Effector CD8-positive, alpha-beta T cell (primary cell): ENCODE measurements around the gene FKBP1A.

Source experiments
- DNase-seq: peaks from one replicate; lab custom pipeline; 2025; lab: John Stamatoyannopoulos, UW

The FKBP1A gene

GRCh38 chr20:1331801-1332453 is 60.9 kb downstream of the FKBP1A start:
- DNase-seq: no peak

GRCh38 chr20:1331101-1331500 is 61.8 kb downstream of the FKBP1A start:
- no peak for DNase-seq

GRCh38 chr20:1330075-1330830 is 62.6 kb downstream of the FKBP1A start:
- DNase-seq: peak; percentile 18

- DNase-seq: no peak
Observed at GRCh38 chr20:1328680-1329330, 64.0 kb downstream of the FKBP1A start, which contains the start of gene SDCBP2. Gene SDCBP2 (minus strand): TSS chr20:1329139. CDS start chr20:1320416, 8,723 bp downstream.

- no peak for DNase-seq
Observed at GRCh38 chr20:1327827-1328679, 64.8 kb downstream of the FKBP1A start.

GRCh38 chr20:1327241-1327653 is 65.6 kb downstream of the FKBP1A start:
- no peak for DNase-seq

GRCh38 chr20:1326031-1326930 is 66.6 kb downstream of the FKBP1A start:
- no peak for DNase-seq

- DNase-seq: peak; percentile 99
Observed at GRCh38 chr20:1325173-1326030, 67.5 kb downstream of the FKBP1A start.

- DNase-seq: peak; percentile 14
Observed at GRCh38 chr20:1324598-1325172, 68.2 kb downstream of the FKBP1A start.

GRCh38 chr20:1323830-1324597 is 68.8 kb downstream of the FKBP1A start:
- DNase-seq: no peak

GRCh38 chr20:1323256-1323655 is 69.6 kb downstream of the FKBP1A start:
- no peak for DNase-seq

- DNase-seq: no peak
Observed at GRCh38 chr20:1322511-1323245, 70.2 kb downstream of the FKBP1A start.

GRCh38 chr20:1321654-1321939 is 71.3 kb downstream of the FKBP1A start:
- DNase-seq: no peak

- no peak for DNase-seq
Observed at GRCh38 chr20:1320902-1321653, 71.8 kb downstream of the FKBP1A start.

- DNase-seq: no peak
Observed at GRCh38 chr20:1320016-1320415, 72.8 kb downstream of the FKBP1A start.

- no peak for DNase-seq
Observed at GRCh38 chr20:1319462-1319861, 73.4 kb downstream of the FKBP1A start.

GRCh38 chr20:1319051-1319450 is 73.8 kb downstream of the FKBP1A start:
- no peak for DNase-seq
